ENCODE data around the gene FGF13. TPM values are rescaled to one million over a fixed set of nuclear protein-coding genes. Genes with fewer than 3 reads are reported as not detected.

The FGF13 gene
- total and polyA plus RNA-seq, 2 of the 4 experiments (the other 2 are of a cell fraction): 0.18 TPM; not detected in 1

GRCh38 chrX:138708268-138708667, 3.2 kb downstream of the FGF13 start:
- in situ Hi-C loops (cut with MboI; ENCODE audit: low sequenced_read_pairs): no loop called here
- Histone ChIP-seq H4K91ac (ENCODE audit: insufficient read depth, low read depth, low read length) (no peak overlapping the region), H3K56ac (ENCODE audit: extremely low read depth, insufficient read depth, low read length) (no peak overlapping the region), H2AK9ac (replicated peaks; ENCODE audit: low read depth, low read length, poor library complexity) (no peak overlapping the region), H2AFZ (replicated peaks; ENCODE audit: low read length, poor library complexity) (no peak overlapping the region), H2BK5ac (ENCODE audit: low read depth, low read length, poor library complexity, severe bottlenecking) (no peak overlapping the region), H2BK120ac (ENCODE audit: low read depth, low read length) (no peak overlapping the region), H3K27ac (ENCODE audit: insufficient read depth, low read length) (no peak overlapping the region), H3K4me1 (ENCODE audit: control insufficient read depth, insufficient read depth, low read length) (no peaks in the 10 kb centered on the region), H2AK5ac (ENCODE audit: low read depth, low read length) (no peak overlapping the region), H3K4me3 (ENCODE audit: insufficient read depth, low read depth, low read length) (no peak overlapping the region), H3K36me3 (ENCODE audit: control insufficient read depth, insufficient read depth, low read length) (no peaks in the 10 kb centered on the region), H4K20me1 (ENCODE audit: insufficient read depth, low read length) (no peaks in the 10 kb centered on the region), H3K27me3 (ENCODE audit: control insufficient read depth, insufficient read depth, low read length) (peaks cover 3% of the 10 kb centered on the region; the same call in 1 of the 2 replicates), H2BK15ac (ENCODE audit: low read depth, low read length) (no peak overlapping the region), H3K14ac (replicated peaks; ENCODE audit: low read depth, low read length) (no peak overlapping the region), H3K9me3 (ENCODE audit: control insufficient read depth, insufficient read depth, low read length) (no peaks in the 10 kb centered on the region; the same call in 1 of the 2 replicates), H4K8ac (ENCODE audit: low read depth in 2 of 2, low read length in 2 of 2) (no peak overlapping the region), H3K79me1 (ENCODE audit: low read depth in 1 of 2, low read length in 2 of 2) (no peaks in the 10 kb centered on the region), H3K23ac (ENCODE audit: low read depth, low read length) (no peak overlapping the region), H3K9ac (ENCODE audit: low read depth, low read length) (no peak overlapping the region), H3K4me2 (ENCODE audit: low read depth, low read length) (no peak overlapping the region), H2BK20ac (ENCODE audit: low read depth, low read length) (no peak overlapping the region), H3K9me1 (ENCODE audit: insufficient read depth, low read length) (no peaks in the 10 kb centered on the region), H3K4ac (ENCODE audit: low read depth, low read length) (no peak overlapping the region), H3K18ac (ENCODE audit: low read depth, low read length) (no peak overlapping the region), H4K5ac (ENCODE audit: low read depth, low read length) (no peak overlapping the region)
- intact Hi-C loops (cut with micrococcal nuclease): no loop called here
- ATAC-seq (ENCODE audit: low read depth) (no peak), DNase-seq (no peak)
- dilution Hi-C loops (cut with HindIII; ENCODE audit: low sequenced_read_pairs, unreplicated experiment): no loop called here
- WGBS, 2 experiments (ENCODE audit: extremely low coverage in 2 of 2, insufficient read length in 1 of 2): no CpG with 5 or more reads among the region's 2 CpGs
- BruUV-seq (replicated peaks): no TSS peak
- CTCF ChIA-PET: no interaction called here
- POLR2A ChIA-PET (ENCODE audit: unreplicated experiment): no interaction called here
- TF ChIP-seq FOS (IDR thresholded peaks at IDR 0.05; ENCODE audit: low read depth, low read length) (no peak), NFE2L2 (IDR thresholded peaks at IDR 0.05; ENCODE audit: low read depth, low read length) (no peak), CEBPB (IDR thresholded peaks at IDR 0.05; ENCODE audit: low read depth, low read length) (no peak), POLR2A (IDR thresholded peaks at IDR 0.05; ENCODE audit: low read depth, low read length) (no peak), RAD21 (IDR thresholded peaks at IDR 0.05; ENCODE audit: low read length) (no peak), MXI1 (IDR thresholded peaks at IDR 0.05; ENCODE audit: borderline replicate concordance, low read depth, low read length) (no peak)
- TF ChIP-seq, protein P1, sequence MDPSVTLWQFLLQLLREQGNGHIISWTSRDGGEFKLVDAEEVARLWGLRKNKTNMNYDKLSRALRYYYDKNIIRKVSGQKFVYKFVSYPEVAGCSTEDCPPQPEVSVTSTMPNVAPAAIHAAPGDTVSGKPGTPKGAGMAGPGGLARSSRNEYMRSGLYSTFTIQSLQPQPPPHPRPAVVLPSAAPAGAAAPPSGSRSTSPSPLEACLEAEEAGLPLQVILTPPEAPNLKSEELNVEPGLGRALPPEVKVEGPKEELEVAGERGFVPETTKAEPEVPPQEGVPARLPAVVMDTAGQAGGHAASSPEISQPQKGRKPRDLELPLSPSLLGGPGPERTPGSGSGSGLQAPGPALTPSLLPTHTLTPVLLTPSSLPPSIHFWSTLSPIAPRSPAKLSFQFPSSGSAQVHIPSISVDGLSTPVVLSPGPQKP (IDR thresholded peaks at IDR 0.05; ENCODE audit: borderline replicate concordance, low read depth, low read length): no peak

All from IMR-90 (cell line).